A172 (cell line): Measurements from ENCODE around the gene ATP1A2. TPM values are rescaled to one million over a fixed set of nuclear protein-coding genes. Genes with fewer than 3 reads are reported as not detected.

Experiments
- DNase-seq: peaks from one replicate; pipeline ENCODE4 v3.0.0-alpha.2; 2015; ENCODE audit warnings: low spot score
- total RNA-seq: library from RNA; depleted of rRNA; stranded (reverse); fragments of >200 nt; shearing (Covaris generic); gene quantifications from 2 replicates; pipeline ENCODE4 v1.2.3, GENCODE V29; 2014

The ATP1A2 gene
- total RNA-seq, 1 experiment from 2014 or later: 0.22 TPM

DNA sequence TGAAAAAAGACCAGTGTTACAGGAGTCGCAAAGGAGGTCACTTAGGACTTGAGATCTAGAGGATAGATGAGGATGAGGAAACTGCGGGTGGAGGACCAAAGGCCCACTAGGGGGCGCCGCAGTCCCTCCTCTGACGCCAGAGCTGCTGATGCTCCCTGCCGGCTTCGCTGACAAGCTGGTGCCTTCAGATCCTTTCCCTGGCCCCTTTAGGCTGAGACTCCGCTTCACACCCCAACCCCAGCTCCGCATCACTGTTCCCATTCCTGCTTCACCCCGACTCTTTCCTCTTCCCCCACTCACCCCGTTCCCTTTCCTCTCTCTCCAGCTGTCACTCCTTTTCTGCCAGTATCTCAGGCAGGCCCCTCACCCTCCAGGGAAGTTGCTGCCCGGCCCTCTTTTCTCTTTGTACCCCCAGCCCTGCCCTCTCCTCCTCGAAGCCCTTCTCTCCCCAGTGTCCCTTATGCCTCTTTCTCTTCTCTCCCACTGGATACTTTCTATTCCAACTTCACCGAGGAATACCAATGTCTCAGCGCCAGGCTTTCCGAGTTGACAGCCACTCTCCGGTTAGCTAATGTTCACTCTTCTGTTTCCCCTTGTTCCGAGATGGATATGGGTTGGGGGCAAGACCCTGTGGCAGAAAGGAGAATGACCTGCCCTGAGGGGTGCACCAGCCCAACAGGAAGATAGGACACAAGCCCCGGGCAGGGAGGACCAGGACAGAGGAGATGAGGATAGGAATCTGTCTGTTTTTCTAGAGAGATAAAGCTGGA is 29.7 kb upstream of the ATP1A2 start:
- peak; percentile 88 for DNase-seq

DNA sequence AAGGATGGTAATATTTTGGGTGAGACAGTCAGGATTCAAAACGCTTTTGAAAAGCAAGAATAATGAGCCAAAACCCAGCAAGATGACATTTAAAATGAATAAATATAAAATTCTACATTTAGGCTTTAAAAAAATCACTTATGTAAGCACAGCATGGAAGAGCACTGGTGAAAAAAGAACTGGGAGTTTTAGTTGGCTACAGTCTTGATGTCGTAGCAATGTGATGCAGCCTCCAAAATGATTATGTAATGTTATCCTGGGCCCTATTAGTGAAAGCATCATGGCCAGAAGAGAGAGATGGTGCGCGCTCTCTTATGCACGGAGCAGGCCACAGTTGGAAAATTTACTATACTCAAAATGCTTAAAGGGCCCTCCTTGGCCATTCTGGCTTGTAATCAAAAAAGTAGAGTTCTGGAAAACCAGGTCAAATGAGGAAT is 29.1 kb upstream of the ATP1A2 start:
- no peak for DNase-seq

DNA sequence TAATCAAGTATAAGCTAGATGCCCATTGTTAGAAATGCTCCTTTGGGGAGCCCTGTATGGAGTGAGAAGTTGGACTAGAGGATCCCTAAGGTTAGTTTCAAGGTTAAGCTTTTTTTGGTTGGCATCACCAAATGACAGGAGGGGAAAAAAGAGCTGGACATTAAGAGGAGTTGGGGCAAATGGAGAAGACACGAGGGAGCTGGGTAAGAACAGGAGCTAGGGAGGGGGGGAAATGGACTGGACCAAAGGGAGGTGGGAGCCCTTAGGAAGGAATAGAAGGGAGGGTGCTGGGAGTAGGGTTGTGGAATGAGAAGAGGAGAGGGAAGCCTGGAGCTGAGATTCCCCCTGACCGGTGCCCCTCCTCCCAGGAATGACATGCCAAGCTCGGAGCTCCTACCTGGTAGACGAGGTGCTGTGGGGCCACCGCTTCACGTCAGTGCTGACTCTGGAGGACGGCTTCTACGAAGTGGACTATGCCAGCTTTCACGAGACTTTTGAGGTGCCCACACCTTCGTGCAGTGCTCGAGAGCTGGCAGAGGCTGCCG is 28.4 kb upstream of the ATP1A2 start:
- no peak for DNase-seq

DNA sequence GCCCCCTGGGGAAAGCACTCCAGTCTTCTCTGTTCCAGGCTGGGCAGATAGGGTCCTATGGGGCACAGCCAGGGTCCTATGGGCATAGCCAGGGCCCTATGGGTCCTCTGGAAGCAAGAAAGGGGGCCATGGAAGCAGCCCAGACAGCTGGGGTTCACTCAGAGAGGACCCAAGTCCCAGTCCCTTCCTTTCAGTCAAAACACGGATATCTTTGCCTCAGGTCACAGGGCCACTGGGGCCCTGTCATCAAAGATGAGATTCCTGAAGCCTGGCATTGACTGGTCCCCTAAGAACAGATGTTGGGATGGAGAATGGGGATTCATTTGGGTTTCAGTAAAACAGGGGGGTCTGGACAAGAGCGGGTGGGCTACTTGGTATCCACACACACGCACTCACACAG is 25.7 kb upstream of the ATP1A2 start:
- no peak for DNase-seq

DNA sequence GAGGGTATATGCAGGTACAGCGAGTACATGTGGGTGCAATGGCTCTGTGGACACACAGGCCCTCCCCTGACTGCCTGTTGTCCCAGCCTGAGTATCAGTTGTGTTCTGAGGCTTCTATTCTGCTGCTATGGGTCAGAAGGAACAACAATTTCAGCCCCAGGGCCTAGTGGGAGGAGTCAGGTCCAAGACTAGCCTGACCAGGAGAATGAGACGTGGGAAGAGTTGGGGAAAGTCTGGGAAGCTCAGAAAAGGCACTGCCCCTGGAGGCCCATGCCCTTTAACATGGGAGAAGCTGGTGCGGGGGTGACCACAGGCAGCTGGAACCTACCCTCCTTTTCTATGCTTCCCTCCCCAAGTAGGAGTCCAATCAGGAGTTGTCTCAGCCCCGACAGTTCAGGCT is 24.8 kb upstream of the ATP1A2 start:
- DNase-seq: no peak

DNA sequence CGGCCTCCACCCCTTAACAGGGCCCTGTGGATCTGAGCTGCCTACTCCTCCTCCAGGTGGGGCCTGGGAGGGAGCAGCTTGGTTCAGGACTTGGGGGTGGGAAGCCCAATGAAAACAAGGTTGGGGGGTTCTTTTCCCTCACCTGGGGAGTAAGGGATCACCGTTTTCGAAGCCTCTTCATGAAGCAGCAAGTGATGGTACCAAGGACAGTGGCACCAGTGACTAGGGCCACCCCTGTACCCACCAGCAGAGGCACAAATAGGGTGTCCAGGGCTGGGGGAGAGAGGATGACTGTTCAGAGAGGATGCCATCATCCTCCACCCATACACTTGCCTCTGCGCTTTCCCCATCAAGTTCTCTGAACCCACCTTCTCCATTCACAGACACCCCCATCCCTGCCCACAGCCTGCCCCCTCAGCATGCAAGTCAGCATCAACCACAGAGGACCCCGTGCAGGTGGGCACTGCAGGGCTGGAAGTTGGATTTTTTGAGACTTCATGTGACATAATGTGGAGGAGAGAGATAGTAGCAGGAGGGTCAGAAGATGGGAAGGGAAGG is 23.8 kb upstream of the ATP1A2 start:
- DNase-seq: no peak

DNA sequence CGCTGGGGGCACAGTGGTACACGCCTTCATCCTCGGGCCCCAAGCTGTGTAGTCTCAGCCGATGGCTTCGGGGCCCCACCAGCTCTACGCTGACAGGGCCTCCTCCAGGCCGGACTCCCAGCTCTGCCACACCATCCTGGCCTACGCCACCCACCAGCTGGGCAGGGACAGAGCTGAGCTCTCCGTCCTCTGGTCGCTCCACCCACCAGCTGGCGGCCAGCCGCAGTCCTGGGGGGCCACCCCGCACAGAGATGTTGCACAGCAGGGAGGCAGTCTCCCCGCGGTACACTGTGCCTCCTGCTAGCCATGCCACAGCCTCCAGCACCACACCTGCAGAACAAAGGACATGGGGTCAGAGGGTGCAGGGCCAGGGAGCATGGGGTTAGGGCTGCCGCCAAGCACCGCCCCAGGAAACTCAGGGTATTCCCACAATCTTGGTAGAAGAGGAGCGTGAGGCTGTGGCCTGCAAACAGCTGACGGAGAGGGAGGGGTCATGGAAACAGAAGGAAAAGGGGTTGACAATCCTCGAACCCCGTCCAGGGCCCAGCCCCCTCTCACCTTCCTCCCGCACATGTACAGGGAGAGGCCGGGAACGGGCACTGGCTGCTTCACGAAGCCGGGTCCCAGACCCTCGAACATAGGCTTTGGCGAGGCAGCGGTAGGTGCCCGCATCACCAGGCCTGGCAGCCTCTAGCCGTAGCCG is 23.0 kb upstream of the ATP1A2 start:
- no peak for DNase-seq

DNA sequence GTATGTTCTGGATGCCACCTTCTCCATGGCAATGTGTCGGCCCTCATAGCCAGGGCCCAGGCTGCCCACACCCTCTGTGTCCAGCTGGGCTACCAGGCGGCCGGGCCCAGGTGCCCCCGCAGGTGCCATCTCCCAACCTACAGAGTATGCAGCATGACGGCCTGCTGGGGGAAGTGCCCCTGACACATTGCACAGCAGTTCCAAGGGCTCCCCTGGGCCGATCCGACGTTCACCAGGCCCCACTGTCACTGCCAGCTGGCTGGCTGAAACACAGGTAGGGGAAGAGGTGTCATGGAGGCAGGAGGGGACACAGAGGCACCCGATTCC is 22.5 kb upstream of the ATP1A2 start:
- DNase-seq: no peak

DNA sequence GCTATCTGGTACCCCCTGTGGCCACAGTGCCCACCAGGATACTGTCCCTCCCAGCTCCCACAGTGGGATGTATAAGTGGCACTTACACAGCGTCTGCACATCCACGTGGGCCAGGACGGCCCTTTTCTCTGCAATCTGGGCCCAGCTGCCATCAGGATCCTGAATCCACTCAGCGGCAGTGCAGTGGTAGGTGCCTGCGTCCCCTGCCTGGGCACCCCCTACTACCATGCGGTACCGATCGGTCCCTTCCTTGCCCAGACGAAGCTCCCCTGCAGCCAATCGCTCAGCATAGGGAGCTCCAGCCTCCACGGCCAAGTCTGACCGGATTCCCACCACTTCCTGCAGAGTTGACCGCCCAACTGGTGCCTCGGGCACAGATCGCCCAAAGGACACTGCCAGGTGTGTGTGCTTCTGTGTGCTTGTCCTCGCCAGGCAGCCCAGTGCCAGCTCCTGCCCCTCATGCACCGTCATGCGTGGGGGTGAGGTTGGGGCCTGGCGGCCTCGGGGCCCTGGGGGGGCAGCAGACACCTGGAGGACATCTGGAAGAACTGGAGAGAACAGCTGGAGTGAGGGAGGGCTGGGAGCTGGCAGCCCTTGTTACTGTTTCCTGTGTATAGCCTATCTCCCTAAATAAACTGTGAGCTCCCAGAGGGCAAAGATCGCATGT is 21.8 kb upstream of the ATP1A2 start:
- no peak for DNase-seq

DNA sequence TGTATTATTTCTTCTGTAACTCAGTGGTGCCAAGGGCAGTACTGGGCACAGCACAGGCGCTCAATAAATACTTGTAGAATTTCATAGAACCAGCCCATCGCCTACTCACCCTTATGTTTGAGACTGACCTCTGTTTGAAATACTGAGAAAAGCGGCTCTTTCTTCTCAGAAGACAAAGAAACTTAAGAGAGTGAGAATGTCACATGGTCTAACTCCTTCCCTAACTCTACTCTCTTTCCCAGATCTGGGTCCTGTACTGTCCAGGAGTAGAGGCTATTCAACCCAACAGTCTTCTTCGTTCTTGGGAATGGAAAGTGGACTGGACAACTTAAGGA is 21.3 kb upstream of the ATP1A2 start:
- no peak for DNase-seq

DNA sequence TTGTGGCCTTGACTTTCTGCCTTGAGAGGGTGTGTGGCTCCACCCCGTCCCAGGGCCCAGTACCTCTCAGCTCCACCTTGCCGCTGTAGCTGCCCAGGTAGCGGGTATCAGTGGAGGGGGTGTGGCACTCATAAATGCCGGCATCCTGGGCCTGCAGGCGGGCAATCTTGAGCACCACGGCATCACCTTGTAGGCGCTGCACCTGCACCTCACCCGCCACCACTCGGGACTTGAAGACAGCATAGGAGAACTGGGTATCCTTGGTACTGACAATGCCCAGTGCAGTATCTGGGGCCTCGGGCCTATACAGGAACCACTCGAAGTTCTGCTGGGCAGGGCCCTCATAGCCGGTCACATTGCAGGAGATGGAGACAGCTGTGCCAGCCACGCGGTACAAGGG is 20.8 kb upstream of the ATP1A2 start:
- DNase-seq: no peak

DNA sequence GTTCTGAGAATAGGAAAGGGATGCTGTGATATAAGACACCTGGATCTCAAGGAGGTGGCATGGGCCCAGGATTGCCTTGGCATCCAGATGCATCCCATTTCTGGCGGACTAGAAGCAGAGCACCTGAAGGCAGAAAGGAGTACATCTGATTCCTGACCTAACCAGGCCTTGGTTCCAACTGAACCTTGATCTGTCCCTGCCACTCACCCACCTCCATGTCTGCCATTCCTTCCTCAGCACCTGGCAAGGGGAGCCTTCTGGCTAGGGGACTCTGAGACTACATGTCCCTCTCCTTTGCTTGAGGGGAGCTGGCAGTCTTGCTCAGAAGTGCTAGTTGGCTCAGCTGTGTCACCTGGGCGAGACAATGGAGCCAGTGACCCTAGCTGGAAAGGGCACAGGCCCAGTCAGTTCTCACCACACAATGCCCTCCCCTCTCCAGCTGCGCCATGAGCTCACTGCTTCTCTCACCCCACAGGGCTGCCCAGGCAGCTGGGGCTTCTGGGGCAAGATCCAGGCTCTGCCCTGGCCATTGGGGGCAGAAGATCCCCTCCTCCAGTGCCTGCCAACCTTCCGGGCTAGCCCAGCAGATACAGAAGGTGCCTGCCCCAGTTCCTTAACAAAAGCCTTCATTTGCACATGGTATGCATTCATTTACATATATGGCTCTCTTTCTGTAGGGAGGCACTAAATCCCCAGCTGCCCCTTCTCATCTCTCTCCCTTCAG is 20.0 kb upstream of the ATP1A2 start:
- no peak for DNase-seq

DNA sequence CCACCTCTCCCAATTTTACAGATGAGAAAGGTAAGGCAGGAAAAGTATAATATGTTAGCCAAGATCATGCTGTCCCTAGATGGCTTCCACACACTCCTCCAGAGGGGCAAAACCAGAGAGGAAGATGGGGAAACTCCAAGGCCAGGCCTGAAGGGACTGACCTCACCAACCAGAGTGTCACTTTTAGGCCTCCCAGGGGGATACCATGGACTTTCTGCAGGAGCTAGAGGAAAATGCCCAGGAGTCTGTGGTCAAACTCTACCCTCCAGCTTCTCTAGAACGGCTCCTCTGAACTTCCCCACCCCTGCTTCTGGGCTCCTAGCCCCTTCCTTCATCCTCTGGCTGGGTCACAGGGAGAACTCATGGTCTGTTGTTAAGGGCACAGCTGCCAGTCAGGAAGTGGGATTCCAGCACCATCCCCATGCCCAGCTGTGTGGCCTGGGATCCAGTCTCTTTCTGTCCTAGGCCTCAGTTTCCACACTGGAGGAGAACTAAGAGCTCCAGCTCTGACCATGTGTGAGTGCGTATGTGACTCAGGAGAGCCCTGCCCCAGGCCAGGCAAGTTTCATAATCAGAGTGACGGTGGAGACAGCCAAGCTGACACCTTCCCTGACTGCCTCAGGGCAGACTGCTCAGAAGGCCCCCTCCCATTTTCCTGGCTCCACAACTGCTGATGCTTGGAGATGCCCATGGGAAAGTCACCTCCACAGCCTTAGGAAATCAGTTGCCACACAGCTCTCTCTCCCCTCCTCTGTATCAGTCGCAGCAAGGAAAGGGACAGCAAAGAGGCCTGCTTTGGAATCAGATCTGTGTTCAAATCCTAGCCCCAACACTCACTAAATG is 19.1 kb upstream of the ATP1A2 start:
- no peak for DNase-seq

DNA sequence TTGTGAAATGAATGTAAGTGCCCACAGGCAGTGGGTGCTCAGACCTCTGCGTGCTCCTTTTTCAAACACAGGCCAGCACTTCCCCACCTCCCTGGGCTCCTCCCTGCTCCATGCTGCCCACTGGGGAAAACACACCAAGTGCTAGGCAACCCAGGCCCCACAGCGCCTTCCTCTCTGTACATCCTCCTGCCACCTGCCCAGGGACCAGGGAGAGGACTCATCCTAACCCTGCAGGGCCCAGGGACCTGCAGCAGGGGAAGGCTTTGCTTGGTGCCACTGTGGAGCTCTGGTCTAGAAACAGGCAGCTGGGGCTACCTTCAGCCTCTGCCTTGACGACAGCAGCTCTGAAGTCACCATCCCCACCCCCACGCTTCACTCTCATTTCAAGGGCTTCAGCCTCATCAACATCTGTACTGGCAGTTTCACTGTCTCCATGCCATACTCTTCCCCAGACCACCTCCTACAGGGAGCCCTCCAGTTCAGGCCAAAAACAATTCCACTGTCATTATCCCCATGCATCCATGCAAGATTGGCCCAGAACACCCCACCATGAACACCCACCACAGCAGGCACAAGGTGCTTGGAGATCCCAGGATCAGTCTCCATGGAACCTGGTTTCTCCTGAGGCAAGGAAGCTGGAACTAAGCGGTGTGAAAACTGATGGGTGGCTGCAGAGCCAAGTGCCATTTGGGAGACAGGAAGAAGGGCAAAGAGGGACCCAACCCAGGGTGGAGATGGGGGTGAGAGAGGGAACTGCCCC is 18.2 kb upstream of the ATP1A2 start:
- DNase-seq: no peak

DNA sequence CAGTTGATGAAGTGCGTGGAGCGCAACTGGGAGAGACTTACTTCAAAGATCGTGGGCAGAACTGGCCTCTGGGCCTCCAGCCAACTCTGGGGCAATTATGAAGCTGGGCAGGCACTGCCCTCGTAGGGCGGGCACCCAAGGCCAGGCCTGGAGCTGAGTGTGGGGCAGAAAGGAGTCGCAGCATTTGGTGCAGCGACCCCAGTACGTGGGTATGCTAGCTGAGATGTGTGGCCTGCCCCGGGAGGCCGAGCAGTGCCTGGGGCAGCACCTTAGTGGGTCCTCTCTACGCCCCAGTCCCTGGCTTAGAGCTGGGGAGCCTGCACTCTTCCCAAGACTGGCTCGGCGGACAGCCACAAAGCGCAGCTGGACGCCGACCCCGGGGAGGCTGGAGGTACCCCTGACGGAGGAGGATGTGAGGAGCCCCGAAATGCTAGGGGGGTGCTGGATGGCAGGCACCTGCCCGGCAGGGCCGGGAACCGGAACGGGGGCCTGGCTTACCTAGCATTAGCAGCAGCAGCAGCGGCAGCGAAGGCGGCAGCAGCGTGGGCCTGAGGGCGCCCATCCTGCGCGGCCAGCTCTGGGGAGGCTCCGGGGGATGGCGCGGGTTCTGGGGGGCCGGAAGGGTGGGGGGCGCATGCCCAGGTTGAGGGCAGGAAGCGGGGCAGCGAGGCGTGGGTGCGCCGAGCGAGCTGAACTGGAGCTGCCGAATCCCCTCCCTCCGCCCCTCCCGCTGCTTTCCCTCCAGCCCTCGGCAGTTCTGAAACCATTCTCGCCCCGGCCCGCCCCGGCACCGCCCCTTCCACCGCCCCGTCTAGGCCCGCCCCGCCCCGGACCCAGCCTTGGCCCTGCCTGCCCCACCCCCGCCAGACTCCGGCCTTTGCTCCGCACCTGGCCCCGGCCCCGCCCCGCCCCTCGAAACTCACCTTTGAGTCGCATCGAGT is 17.4 kb upstream of the ATP1A2 start, which contains the start of gene IGSF8:
Gene IGSF8, minus strand, starts transcription at position 709 of the 941 bp plus-strand sequence. Its CDS starts 147 bp downstream, at position 562.
- DNase-seq: peak; percentile 80

DNA sequence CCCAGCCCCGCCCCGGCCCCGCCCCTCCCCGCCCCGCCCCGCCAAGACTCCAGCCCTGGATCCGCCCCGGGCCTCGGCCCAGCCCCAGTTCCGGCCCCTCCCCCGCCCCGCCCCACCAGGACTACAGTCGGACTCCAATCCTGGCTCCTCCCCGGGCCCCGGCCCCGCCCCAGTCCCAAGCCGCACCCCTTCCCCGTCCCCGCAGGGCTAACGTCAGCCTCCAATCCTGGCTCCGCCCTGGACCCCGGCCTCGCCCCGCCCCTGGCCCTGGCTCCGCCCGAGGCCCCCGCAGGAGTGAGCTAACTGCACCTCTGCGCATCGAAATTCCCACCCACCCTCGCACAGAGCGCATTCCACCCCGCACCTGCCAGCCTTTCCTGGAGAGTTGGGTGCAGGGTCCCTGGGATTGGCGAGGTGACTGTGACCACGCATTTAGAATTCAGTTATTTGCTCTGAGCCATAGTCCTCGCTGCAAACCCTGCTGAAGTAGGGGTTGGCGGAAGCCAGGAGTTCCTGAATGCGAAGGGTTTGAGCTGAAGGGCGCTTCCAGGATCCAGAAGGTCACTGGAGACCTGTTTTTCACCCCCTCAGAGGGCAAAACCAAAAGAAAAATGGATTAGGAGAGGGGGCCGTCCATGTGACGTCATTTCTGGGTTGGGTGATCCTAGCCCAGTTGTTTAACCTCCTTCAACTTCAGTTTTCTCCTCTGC is 16.6 kb upstream of the ATP1A2 start:
- DNase-seq: peak; percentile 94

DNA sequence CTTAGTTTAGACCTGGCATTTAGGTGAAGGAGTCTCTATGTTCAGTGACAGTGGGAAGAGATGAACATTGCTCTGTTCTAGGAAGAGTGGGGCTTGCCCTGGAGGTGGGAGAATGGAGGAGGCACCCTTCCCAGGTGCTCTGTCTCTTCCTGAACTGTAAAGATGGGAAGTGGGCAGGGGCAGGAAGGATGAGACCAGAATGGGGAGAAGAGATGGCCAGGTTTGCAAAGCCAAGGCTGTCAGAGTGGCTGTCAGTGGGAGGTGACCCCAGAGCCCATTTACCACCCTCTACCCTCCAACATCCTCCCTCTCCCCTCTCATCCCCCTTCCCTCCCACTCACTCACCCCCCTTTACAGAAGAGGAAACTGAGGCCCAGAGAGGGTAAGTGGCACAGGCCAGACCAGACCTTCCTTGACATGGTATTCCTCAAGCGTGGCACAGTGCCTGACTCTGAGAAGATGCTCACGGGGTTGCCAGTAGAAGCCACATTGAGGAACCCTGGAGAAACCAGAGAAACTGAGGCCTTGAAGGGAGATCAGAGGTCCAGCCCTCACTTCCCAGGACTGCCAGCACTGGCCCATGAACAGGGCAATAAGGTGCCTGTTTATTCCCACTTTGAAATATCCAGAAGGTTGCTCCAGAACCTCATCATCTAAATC is 15.7 kb upstream of the ATP1A2 start:
- DNase-seq: no peak
